Umbilical cord (tissue), 2 donors: Measurements from ENCODE around the gene ADSL. TPM values are rescaled to one million over a fixed set of nuclear protein-coding genes. Genes with fewer than 3 reads are reported as not detected.

Experiments used
- DNase-seq: peaks from one replicate; pipeline ENCODE4 v3.0.0-alpha.2; 2015; ENCODE audit warnings: low spot score
- total RNA-seq: library from RNA; depleted of rRNA; stranded (reverse); fragments of >200 nt; gene quantifications from one replicate; pipeline ENCODE4 v1.2.3, GENCODE V29; 2014; ENCODE audit warnings: low replicate concordance; ENCODE audit not compliant: insufficient read depth

Gene ADSL
- total RNA-seq, 1 donor from 2014 or later, result 123 TPM

GRCh38 chr22:40436505-40437431 is 90.5 kb downstream of the ADSL start:
- DNase-seq, result peak; percentile 59

Other genes starting within 250 kb of the ADSL start
- 51.5 TPM for gene TNRC6B, start 168.6 kb upstream of the ADSL start, total RNA-seq
- 19.7 TPM for gene SGSM3, start 24.1 kb downstream of the ADSL start, total RNA-seq